PC-9 (cell line): ENCODE measurements around the gene EDRF1. TPM values are rescaled to one million over a fixed set of nuclear protein-coding genes. Genes with fewer than 3 reads are reported as not detected.

Source experiments
- BruUV-seq: library from RNA; stranded (reverse); fragments of 400-500 nt; replicated peaks from 2 replicates; lab custom pipeline; 2021; lab: Mats Ljungman, UMichigan
- CTCF ChIA-PET: fragments of 300-600 bp; sonication (Branson Sonifier 250); formaldehyde crosslinking; loops from one replicate; lab custom pipeline; 2022; ENCODE audit warnings: antibody characterized with exemption; lab: Charles Lee
- POLR2A ChIA-PET: fragments of 300-600 bp; sonication (Branson Sonifier 250); formaldehyde crosslinking; loops from one replicate; lab custom pipeline; 2022; ENCODE audit warnings: antibody characterized with exemption; ENCODE audit not compliant: unreplicated experiment; lab: Charles Lee
- DNase-seq, 2 experiments: peaks; one replicate each; pipeline versions ENCODE4 v3.0.0 to v3.0.0-alpha.2; 2015 to 2022; ENCODE audit warnings: mixed read lengths in 1 of 2
- H2AFZ ChIP-seq: fragments of 200-600 bp; sonication (generic); 2 replicates; pipeline ENCODE4 v1.8.1; 2017; ENCODE audit warnings: antibody characterized with exemption
- H3F3A ChIP-seq: fragments of 200-600 bp; sonication (generic); 2 replicates; pipeline ENCODE4 v1.8.1; 2017; ENCODE audit warnings: antibody characterized with exemption, mild to moderate bottlenecking, low read depth; ENCODE audit not compliant: insufficient read depth
- H3K27ac ChIP-seq: fragments of 200-600 bp; sonication (generic); 2 replicates; pipeline ENCODE4 v1.6.1; 2016; ENCODE audit warnings: mixed run types
- H3K27me3 ChIP-seq: fragments of 200-600 bp; sonication (generic); 2 replicates; pipeline ENCODE4 v1.6.1; 2016; ENCODE audit warnings: low read depth, mixed run types; ENCODE audit not compliant: insufficient read depth
- H3K36me3 ChIP-seq: fragments of 200-600 bp; sonication (generic); 2 replicates; pipeline ENCODE4 v1.6.1; 2016; ENCODE audit warnings: low read depth, mixed run types
- H3K4me1 ChIP-seq: fragments of 200-600 bp; sonication (generic); replicated peaks from 2 replicates; pipeline ENCODE4 v1.6.1; 2016; ENCODE audit warnings: mixed run types; ENCODE audit not compliant: insufficient read depth
- H3K4me2 ChIP-seq: fragments of 200-600 bp; sonication (generic); 2 replicates; pipeline ENCODE4 v1.6.1; 2017; ENCODE audit warnings: mixed run types
- H3K4me3 ChIP-seq: fragments of 200-600 bp; sonication (generic); 2 replicates; pipeline ENCODE4 v1.6.1; 2016; ENCODE audit warnings: mixed run types
- H3K79me2 ChIP-seq: fragments of 200-600 bp; sonication (generic); 2 replicates; pipeline ENCODE4 v1.6.1; 2017; ENCODE audit warnings: low read depth, mixed run types
- H3K9me2 ChIP-seq: fragments of 200-600 bp; sonication (generic); 2 replicates; pipeline ENCODE4 v1.8.1; 2017; ENCODE audit warnings: mild to moderate bottlenecking; ENCODE audit not compliant: insufficient read depth
- H3K9me3 ChIP-seq: fragments of 200-600 bp; sonication (generic); 2 replicates; pipeline ENCODE4 v1.8.1; 2016; ENCODE audit warnings: low read depth; ENCODE audit not compliant: insufficient read depth
- H4K20me1 ChIP-seq: fragments of 200-600 bp; sonication (generic); 2 replicates; pipeline ENCODE4 v1.8.1; 2017; ENCODE audit not compliant: insufficient read depth
- CTCF ChIP-seq: fragments of 200-600 bp; sonication (generic); conservative IDR thresholded peaks from 2 replicates; pipeline ENCODE4 v1.6.1; 2017; ENCODE audit warnings: mixed run types, antibody characterized with exemption, mild to moderate bottlenecking, moderate library complexity
- EZH2 ChIP-seq: fragments of 200-600 bp; sonication (generic); IDR thresholded peaks from 2 replicates; pipeline ENCODE4 v1.8.0; 2017; ENCODE audit warnings: antibody characterized with exemption, low read depth
- intact Hi-C: fragments of 100-400 bp; cut with micrococcal nuclease; formaldehyde crosslinking; loops from one replicate; pipeline ENCODE4 v1.10.0; 2022; ENCODE audit not compliant: unreplicated experiment
- total RNA-seq: library from RNA; stranded (reverse); gene quantifications from 2 replicates; pipeline ENCODE4 v1.2.3, GENCODE V29; 2021

The EDRF1 gene
- total RNA-seq, 1 experiment from 2014 or later, result 21.7 TPM

GRCh38 chr10:125782054-125782453 lies 62.5 kb downstream of the EDRF1 start:
- BruUV-seq, result no TSS peak
- H3K27me3 ChIP-seq, result no peaks in the 10 kb centered on the region

GRCh38 chr10:125782616-125783015 lies 63.1 kb downstream of the EDRF1 start:
- Histone ChIP-seq H3K27ac (no peak overlapping the region), H4K20me1 (no peaks in the 10 kb centered on the region), H3K4me2 (no peak overlapping the region), H2AFZ (no peak overlapping the region), H3K4me3 (no peak overlapping the region), H3K4me1 (no peaks in the 10 kb centered on the region), H3K36me3 (no peaks in the 10 kb centered on the region), H3K9me2 (no peaks in the 10 kb centered on the region), H3K9me3 (no peaks in the 10 kb centered on the region), H3K79me2 (no peaks in the 10 kb centered on the region), H3K27me3 (no peaks in the 10 kb centered on the region), H3F3A (no peaks in the 10 kb centered on the region)
- intact Hi-C loops, result no loop called here
- DNase-seq, result no peak
- CTCF ChIA-PET, result no interaction called here
- no TSS peak for BruUV-seq
- TF ChIP-seq CTCF (no peak), EZH2 (no peak)
- POLR2A ChIA-PET, result no interaction called here

More at GRCh38 chr10:125782054-125782453, 62.5 kb downstream of the EDRF1 start:
- intact Hi-C loops, result no loop called here
- TF ChIP-seq CTCF, result no peak
- TF ChIP-seq EZH2, result no peak
- ChIA-PET CTCF (no interaction called here), POLR2A (no interaction called here)
- DNase-seq, result no peak
- H3K4me1 ChIP-seq, result no peaks in the 10 kb centered on the region
- no peak overlapping the region for H3K27ac ChIP-seq
- H4K20me1 ChIP-seq, result no peaks in the 10 kb centered on the region
- H3F3A ChIP-seq, result no peaks in the 10 kb centered on the region
- no peak overlapping the region for H3K4me3 ChIP-seq
- no peaks in the 10 kb centered on the region for H3K79me2 ChIP-seq
- no peak overlapping the region for H3K4me2 ChIP-seq
- no peaks in the 10 kb centered on the region for H3K9me2 ChIP-seq
- no peaks in the 10 kb centered on the region for H3K36me3 ChIP-seq
- no peaks in the 10 kb centered on the region for H3K9me3 ChIP-seq
- H2AFZ ChIP-seq, result no peak overlapping the region

GRCh38 chr10:125783408-125783807 lies 63.9 kb downstream of the EDRF1 start:
- Histone ChIP-seq H2AFZ (no peak overlapping the region), H3K79me2 (no peaks in the 10 kb centered on the region), H3K27me3 (no peaks in the 10 kb centered on the region), H3K9me2 (no peaks in the 10 kb centered on the region), H3K4me1 (no peaks in the 10 kb centered on the region), H3F3A (no peaks in the 10 kb centered on the region), H3K4me3 (no peak overlapping the region), H3K36me3 (no peaks in the 10 kb centered on the region), H3K4me2 (no peak overlapping the region), H4K20me1 (no peaks in the 10 kb centered on the region), H3K27ac (no peak overlapping the region), H3K9me3 (no peaks in the 10 kb centered on the region)
- BruUV-seq, result no TSS peak
- ChIA-PET CTCF (no interaction called here), POLR2A (no interaction called here)
- DNase-seq, result no peak
- intact Hi-C loops, result no loop called here
- no peak for TF ChIP-seq EZH2
- TF ChIP-seq CTCF, result no peak
